Measurements from ENCODE around the gene PITRM1. TPM values are rescaled to one million over a fixed set of nuclear protein-coding genes. Genes with fewer than 3 reads are reported as not detected.

Gene PITRM1
- total and polyA plus RNA-seq, 2 experiments from 2014 or later, result 44.1 to 45.9 TPM

GRCh38 chr10:3194871-3195270 is 22.3 kb upstream of the PITRM1 start:
- H2AFZ ChIP-seq, result no peak overlapping the region
- no peaks in the 10 kb centered on the region for H4K20me1 ChIP-seq (ENCODE audit: insufficient read depth, poor library complexity, severe bottlenecking)
- H3K27ac ChIP-seq, result no peak overlapping the region
- H3K36me3 ChIP-seq (replicated peaks; ENCODE audit: insufficient read depth, low read depth), result no peaks in the 10 kb centered on the region
- TF ChIP-seq EZH2phosphoT487 (IDR thresholded peaks at IDR 0.05; ENCODE audit: low read depth, severe bottlenecking, unreplicated experiment) (no peak), EZH2 (IDR thresholded peaks at IDR 0.05; ENCODE audit: borderline replicate concordance) (no peak), CTCF (IDR thresholded peaks at IDR 0.05; ENCODE audit: poor library complexity) (no peak)
- H3K4me3 ChIP-seq, result no peak overlapping the region
- peaks cover 3% of the 10 kb centered on the region for H3K4me1 ChIP-seq (ENCODE audit: insufficient read depth)
- H3K79me2 ChIP-seq, result no peaks in the 10 kb centered on the region
- H3K9me2 ChIP-seq (replicated peaks; ENCODE audit: insufficient read depth), result no peaks in the 10 kb centered on the region
- WGBS (ENCODE audit: low lambda C conversion rate, missing lambda C conversion rate), result 90% methylated on average over 4 of the region's 4 CpGs
- H3K27me3 ChIP-seq, result peaks cover 5% of the 10 kb centered on the region
- DNase-seq (ENCODE audit: low spot score), result no peak
- H3K9me3 ChIP-seq (ENCODE audit: low read depth), result no peaks in the 10 kb centered on the region
- H3K4me2 ChIP-seq, result no peak overlapping the region

DNA sequence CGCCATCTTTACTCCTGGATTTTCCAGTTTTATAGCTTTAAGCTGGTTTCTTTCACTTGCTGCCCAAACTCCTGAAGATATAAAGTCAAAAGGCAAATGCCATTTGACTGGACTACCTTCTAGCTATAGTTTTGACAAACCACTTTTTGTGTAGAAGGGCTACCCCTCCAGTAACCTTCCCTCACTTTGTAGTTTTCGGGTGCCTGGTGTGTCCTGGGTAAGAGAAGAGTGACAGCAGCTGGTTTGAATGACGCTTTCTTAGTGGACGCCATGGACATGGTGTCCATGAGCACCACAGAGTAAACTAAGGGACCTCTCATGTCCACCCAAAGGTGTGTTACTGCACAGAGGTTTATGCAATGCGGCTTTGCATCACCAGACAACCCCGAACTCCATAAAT is 21.2 kb upstream of the PITRM1 start:
- Histone ChIP-seq H4K20me1 (ENCODE audit: insufficient read depth, poor library complexity, severe bottlenecking) (no peaks in the 10 kb centered on the region), H3K27me3 (no peaks in the 10 kb centered on the region), H3K4me1 (ENCODE audit: insufficient read depth) (peaks cover 3% of the 10 kb centered on the region), H3K79me2 (no peaks in the 10 kb centered on the region), H3K9me3 (ENCODE audit: low read depth) (no peaks in the 10 kb centered on the region), H3K27ac (no peak overlapping the region), H2AFZ (no peak overlapping the region), H3K36me3 (replicated peaks; ENCODE audit: insufficient read depth, low read depth) (no peaks in the 10 kb centered on the region), H3K9me2 (replicated peaks; ENCODE audit: insufficient read depth) (no peaks in the 10 kb centered on the region), H3K4me3 (no peak overlapping the region), H3K4me2 (no peak overlapping the region)
- no peak for DNase-seq (ENCODE audit: low spot score)
- TF ChIP-seq EZH2 (IDR thresholded peaks at IDR 0.05; ENCODE audit: borderline replicate concordance), result no peak
- no peak for TF ChIP-seq CTCF (IDR thresholded peaks at IDR 0.05; ENCODE audit: poor library complexity)
- TF ChIP-seq EZH2phosphoT487 (IDR thresholded peaks at IDR 0.05; ENCODE audit: low read depth, severe bottlenecking, unreplicated experiment), result no peak
- WGBS (ENCODE audit: low lambda C conversion rate, missing lambda C conversion rate), result 93% methylated on average over 6 of the region's 6 CpGs

GRCh38 chr10:3192856-3193635 is 20.5 kb upstream of the PITRM1 start:
- Histone ChIP-seq H4K20me1 (ENCODE audit: insufficient read depth, poor library complexity, severe bottlenecking) (no peaks in the 10 kb centered on the region), H3K9me2 (replicated peaks; ENCODE audit: insufficient read depth) (no peaks in the 10 kb centered on the region), H3K36me3 (replicated peaks; ENCODE audit: insufficient read depth, low read depth) (no peaks in the 10 kb centered on the region), H3K27me3 (no peaks in the 10 kb centered on the region), H3K9me3 (ENCODE audit: low read depth) (no peaks in the 10 kb centered on the region), H2AFZ (no peak overlapping the region), H3K79me2 (no peaks in the 10 kb centered on the region), H3K4me2 (peak overlapping the region; percentile 66), H3K4me3 (no peak overlapping the region), H3K4me1 (ENCODE audit: insufficient read depth) (peaks cover 3% of the 10 kb centered on the region), H3K27ac (no peak overlapping the region)
- TF ChIP-seq EZH2 (IDR thresholded peaks at IDR 0.05; ENCODE audit: borderline replicate concordance) (no peak), EZH2phosphoT487 (IDR thresholded peaks at IDR 0.05; ENCODE audit: low read depth, severe bottlenecking, unreplicated experiment) (no peak), CTCF (IDR thresholded peaks at IDR 0.05; ENCODE audit: poor library complexity) (peak; percentile 82)
- 49% methylated on average over 19 of the region's 19 CpGs for WGBS (ENCODE audit: low lambda C conversion rate, missing lambda C conversion rate)
- peak; percentile 73 for DNase-seq (ENCODE audit: low spot score)

All from hepatocyte (in vitro differentiated cells).